ENCODE measurements around the gene GPC3. TPM values are rescaled to one million over a fixed set of nuclear protein-coding genes. Genes with fewer than 3 reads are reported as not detected.

GPC3 gene
- total RNA-seq, 1 experiment from 2014 or later: 233 TPM

DNA sequence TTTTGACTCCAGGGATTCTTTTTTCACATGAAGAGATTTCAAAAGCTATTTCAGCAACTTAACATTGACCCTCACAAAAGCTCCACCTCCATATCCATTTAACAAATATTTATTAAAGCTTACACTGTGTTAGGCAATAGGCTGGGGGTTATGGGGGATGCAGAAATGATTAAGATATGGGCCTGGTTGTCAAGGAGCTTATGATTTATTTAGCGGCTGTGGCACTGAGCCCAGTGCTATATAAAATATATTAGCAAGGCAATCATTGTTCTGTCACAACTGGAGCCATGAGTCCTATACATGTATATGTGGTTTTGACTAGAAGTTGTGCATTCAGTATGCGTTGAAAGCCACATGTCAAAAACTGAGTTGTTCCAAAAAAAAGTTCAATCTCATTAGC is 131.1 kb downstream of the GPC3 start:
- no peaks in the 10 kb centered on the region for H3K4me1 ChIP-seq
- no peak overlapping the region for H3K27ac Mint-ChIP-seq (ENCODE audit: unreplicated experiment)
- H3K4me3 Mint-ChIP-seq (ENCODE audit: unreplicated experiment): no peak overlapping the region
- no peak overlapping the region for H3K4me3 ChIP-seq (ENCODE audit: low read depth, low read length)
- H3K9me3 ChIP-seq: no peaks in the 10 kb centered on the region
- no peaks in the 10 kb centered on the region for H3K27me3 ChIP-seq (replicated peaks; ENCODE audit: control insufficient read depth, insufficient read depth, low read length)
- TF ChIP-seq, protein P1, sequence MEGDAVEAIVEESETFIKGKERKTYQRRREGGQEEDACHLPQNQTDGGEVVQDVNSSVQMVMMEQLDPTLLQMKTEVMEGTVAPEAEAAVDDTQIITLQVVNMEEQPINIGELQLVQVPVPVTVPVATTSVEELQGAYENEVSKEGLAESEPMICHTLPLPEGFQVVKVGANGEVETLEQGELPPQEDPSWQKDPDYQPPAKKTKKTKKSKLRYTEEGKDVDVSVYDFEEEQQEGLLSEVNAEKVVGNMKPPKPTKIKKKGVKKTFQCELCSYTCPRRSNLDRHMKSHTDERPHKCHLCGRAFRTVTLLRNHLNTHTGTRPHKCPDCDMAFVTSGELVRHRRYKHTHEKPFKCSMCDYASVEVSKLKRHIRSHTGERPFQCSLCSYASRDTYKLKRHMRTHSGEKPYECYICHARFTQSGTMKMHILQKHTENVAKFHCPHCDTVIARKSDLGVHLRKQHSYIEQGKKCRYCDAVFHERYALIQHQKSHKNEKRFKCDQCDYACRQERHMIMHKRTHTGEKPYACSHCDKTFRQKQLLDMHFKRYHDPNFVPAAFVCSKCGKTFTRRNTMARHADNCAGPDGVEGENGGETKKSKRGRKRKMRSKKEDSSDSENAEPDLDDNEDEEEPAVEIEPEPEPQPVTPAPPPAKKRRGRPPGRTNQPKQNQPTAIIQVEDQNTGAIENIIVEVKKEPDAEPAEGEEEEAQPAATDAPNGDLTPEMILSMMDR (IDR thresholded peaks at IDR 0.05; ENCODE audit: insufficient read depth in 1 of 2, low read depth in 1 of 2, low read length in 1 of 2, severe bottlenecking in 1 of 2, unreplicated experiment in 1 of 2): no peak
- H3K4me1 Mint-ChIP-seq (ENCODE audit: low read depth, unreplicated experiment): peaks cover 15% of the 10 kb centered on the region
- H3K36me3 ChIP-seq (ENCODE audit: control insufficient read depth, insufficient read depth, low read length): no peaks in the 10 kb centered on the region
- intact Hi-C loops (cut with micrococcal nuclease; ENCODE audit: unreplicated experiment): no loop called here
- BruUV-seq (replicated peaks): no TSS peak
- POLR2A ChIA-PET: no interaction called here
- no peaks in the 10 kb centered on the region for H3K36me3 Mint-ChIP-seq (ENCODE audit: insufficient read depth, unreplicated experiment)
- H3K27me3 Mint-ChIP-seq (ENCODE audit: insufficient read depth, unreplicated experiment): no peaks in the 10 kb centered on the region
- CTCF ChIA-PET: no interaction called here
- DNase-seq: no peak
- no peaks in the 10 kb centered on the region for H3K9me3 Mint-ChIP-seq (ENCODE audit: unreplicated experiment)

DNA sequence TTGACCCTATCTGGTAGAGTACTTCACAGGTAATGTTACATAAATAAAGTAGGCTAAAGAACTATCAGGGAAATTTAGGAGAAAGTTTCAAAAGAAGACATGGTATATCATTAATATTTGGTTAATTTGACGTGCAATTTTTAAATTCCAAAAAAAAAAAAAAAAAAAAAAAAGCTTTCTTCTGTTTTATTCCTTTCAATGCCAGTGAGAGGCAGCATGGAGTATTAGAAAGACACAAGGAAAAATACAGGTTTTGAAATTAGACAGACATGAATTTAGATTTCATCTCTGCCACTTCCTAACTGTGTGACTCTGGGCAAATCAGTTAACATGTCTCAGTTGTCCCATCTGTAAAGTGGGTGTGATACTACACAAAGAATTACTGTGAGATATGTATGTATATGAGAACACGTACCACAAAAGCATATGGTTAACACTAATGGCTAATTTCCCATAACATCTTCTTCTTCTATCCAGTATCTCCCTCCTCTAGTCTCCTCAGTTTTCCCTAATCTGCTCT is 132.5 kb downstream of the GPC3 start:
- BruUV-seq (replicated peaks): no TSS peak
- Histone ChIP-seq H3K27me3 (replicated peaks; ENCODE audit: control insufficient read depth, insufficient read depth, low read length) (no peaks in the 10 kb centered on the region), H3K4me3 (ENCODE audit: low read depth, low read length) (no peak overlapping the region), H3K9me3 (no peaks in the 10 kb centered on the region), H3K36me3 (ENCODE audit: control insufficient read depth, insufficient read depth, low read length) (no peaks in the 10 kb centered on the region), H3K4me1 (no peaks in the 10 kb centered on the region)
- intact Hi-C loops (cut with micrococcal nuclease; ENCODE audit: unreplicated experiment): loop anchor here (1.0 kb wide), 1 partner anchor 69 kb away; no protein-coding TSS in a partner anchor
- H3K4me1 Mint-ChIP-seq (ENCODE audit: low read depth, unreplicated experiment): peaks cover 11% of the 10 kb centered on the region
- H3K27me3 Mint-ChIP-seq (ENCODE audit: insufficient read depth, unreplicated experiment): no peaks in the 10 kb centered on the region
- no peaks in the 10 kb centered on the region for H3K9me3 Mint-ChIP-seq (ENCODE audit: unreplicated experiment)
- DNase-seq: no peak
- ChIA-PET CTCF (no interaction called here), POLR2A (no interaction called here)
- TF ChIP-seq, protein P1 (IDR thresholded peaks at IDR 0.05; ENCODE audit: insufficient read depth in 1 of 2, low read depth in 1 of 2, low read length in 1 of 2, severe bottlenecking in 1 of 2, unreplicated experiment in 1 of 2): no peak
- H3K36me3 Mint-ChIP-seq (ENCODE audit: insufficient read depth, unreplicated experiment): peaks cover 9% of the 10 kb centered on the region
- H3K27ac Mint-ChIP-seq (ENCODE audit: unreplicated experiment): no peak overlapping the region
- no peak overlapping the region for H3K4me3 Mint-ChIP-seq (ENCODE audit: unreplicated experiment)

DNA sequence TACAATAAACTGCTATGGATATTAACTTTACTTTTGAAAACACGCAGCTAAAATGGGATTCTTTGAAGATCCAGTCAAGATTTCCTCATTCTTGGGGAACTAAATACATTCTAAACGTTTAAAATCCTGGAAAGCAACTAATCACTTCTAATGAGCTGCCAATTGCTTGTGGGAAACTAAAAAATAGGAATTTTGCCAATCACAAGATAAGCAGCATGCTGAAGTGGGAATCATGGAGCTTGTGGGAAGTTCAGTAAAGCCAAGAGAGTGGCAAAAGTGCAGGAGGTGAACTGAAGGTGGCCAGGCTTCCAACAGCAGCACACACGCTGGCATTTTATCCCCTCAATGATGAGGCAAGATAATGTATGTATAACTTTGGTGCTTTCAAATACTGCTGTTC is 133.0 kb downstream of the GPC3 start:
- Histone ChIP-seq H3K27me3 (replicated peaks; ENCODE audit: control insufficient read depth, insufficient read depth, low read length) (no peaks in the 10 kb centered on the region), H3K9me3 (no peaks in the 10 kb centered on the region), H3K36me3 (ENCODE audit: control insufficient read depth, insufficient read depth, low read length) (no peaks in the 10 kb centered on the region), H3K4me3 (ENCODE audit: low read depth, low read length) (no peak overlapping the region), H3K4me1 (no peaks in the 10 kb centered on the region)
- no peak overlapping the region for H3K4me3 Mint-ChIP-seq (ENCODE audit: unreplicated experiment)
- intact Hi-C loops (cut with micrococcal nuclease; ENCODE audit: unreplicated experiment): no loop called here
- no peak overlapping the region for H3K27ac Mint-ChIP-seq (ENCODE audit: unreplicated experiment)
- no peaks in the 10 kb centered on the region for H3K9me3 Mint-ChIP-seq (ENCODE audit: unreplicated experiment)
- peaks cover 11% of the 10 kb centered on the region for H3K36me3 Mint-ChIP-seq (ENCODE audit: insufficient read depth, unreplicated experiment)
- DNase-seq: no peak
- TF ChIP-seq, protein P1 (IDR thresholded peaks at IDR 0.05; ENCODE audit: insufficient read depth in 1 of 2, low read depth in 1 of 2, low read length in 1 of 2, severe bottlenecking in 1 of 2, unreplicated experiment in 1 of 2): no peak
- ChIA-PET POLR2A (no interaction called here), CTCF (no interaction called here)
- BruUV-seq (replicated peaks): no TSS peak
- H3K4me1 Mint-ChIP-seq (ENCODE audit: low read depth, unreplicated experiment): peaks cover 7% of the 10 kb centered on the region
- no peaks in the 10 kb centered on the region for H3K27me3 Mint-ChIP-seq (ENCODE audit: insufficient read depth, unreplicated experiment)
